GM21423 (cell line): ENCODE results near the gene BID.

Experiments
- ATAC-seq: cut with Tn5 transposase; IDR thresholded peaks from one replicate; pipeline ENCODE4 v1.9.1; 2021; ENCODE audit warnings: mild to moderate bottlenecking, moderate library complexity; ENCODE audit not compliant: unreplicated experiment

Gene BID

DNA sequence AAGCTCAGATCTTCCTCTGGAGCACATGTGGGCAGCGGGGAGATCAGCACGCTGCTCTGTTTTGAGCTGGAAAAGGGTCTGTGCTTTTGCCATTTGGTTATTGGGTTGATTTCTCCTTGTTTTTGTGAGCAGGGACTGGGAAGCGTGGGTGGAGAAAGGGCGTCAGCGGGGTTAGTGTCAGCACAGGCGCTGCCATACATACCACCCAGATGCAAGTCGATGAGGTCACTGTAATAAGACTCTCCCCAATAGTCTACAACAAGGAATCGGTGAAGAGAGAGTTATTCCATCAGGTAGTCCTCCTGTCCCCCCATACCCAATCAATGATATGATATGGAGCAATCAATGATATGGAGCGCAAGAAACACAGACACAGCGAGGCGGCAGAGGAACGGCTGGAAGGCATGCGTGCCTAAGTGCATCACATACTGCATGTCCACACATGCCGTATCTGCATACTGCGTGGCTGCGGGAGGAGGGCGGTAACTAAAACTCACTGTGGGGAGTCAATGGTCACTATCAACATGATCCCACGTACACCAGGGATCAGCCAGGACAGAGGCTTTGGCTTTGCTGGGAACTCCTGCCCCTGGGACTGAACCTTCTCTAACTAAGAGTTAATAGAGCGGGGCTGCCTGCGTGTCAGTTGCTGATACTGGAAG, 29.5 kb upstream of the BID start:
- no peak for ATAC-seq

DNA sequence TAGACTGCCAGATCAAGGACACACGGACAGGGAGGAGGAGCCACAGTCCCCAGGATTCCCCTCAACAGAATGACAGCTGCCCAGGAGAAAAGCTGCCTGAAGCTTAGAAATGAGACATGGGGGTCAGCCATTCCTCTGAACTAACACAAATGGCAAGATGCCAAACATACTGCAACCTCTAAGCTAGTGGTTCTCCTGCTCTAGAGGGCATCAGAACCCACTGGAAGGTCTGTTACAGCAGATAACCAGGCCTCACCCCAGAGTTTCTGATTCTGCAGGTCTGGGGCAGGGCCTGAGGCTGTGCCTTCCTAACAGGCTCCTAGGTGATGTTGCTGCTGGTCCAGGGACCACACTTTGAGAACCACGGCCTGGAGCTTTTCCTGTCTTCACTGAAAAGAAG, 28.6 kb upstream of the BID start:
- ATAC-seq = no peak

DNA sequence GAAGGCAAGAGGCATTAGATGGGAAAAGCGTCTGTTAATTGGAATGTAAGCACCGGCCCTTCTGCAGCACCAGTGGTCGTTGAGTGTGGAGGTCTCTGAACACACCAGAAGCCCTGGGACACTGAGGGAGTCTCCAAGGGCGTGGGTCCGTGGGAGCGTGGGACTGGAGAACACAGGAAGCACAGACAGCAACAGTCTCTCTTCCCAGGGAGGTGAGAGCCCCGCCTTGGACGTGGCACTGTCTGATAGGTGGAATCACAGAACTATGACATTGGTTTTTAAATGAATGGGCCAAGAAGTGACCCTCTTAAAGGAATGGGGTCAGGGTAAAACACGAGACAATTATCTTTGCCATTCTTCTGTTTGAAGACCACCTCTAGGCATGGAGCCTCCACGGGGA, 28.1 kb upstream of the BID start:
- no peak for ATAC-seq

DNA sequence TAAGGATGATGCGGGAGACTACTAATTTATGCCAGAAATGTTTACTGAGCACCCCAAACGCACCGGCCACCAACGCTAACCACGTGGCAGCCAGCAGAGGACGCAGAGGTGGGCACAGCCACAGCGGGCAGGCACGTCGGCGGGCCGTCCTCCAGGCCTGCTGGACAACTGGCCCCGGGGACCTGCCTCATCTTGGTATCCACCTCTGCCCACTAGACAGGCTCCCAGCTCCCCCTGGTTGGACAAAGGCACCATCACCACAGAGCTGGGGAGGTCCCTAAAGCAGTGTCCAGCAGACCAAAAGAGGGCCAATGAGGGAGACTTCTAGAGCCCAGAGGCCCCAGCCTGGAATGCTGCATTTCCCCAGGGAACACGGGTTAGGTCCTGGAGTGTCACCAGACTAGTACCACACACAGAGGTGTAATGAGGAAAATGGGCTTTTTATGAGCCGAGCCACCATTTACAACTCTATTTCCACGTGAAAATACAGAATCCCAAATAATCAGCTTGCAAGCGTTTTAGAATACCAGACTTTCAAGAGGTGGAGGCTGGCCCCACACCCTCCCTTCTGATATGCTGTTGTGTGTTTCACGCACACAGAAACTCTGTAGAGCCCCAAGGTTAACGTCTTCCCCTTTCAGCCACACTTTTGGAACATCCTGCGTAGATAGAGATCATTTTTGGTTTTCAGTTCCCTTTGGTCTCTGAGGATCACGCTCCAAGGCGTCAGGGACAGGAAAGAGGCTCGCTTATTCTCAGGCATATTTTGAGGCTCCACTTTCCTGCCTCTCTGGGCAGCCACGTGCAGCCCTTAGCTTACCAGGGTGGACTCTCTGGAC, 23.7 kb upstream of the BID start:
- ATAC-seq = peak; percentile 42

DNA sequence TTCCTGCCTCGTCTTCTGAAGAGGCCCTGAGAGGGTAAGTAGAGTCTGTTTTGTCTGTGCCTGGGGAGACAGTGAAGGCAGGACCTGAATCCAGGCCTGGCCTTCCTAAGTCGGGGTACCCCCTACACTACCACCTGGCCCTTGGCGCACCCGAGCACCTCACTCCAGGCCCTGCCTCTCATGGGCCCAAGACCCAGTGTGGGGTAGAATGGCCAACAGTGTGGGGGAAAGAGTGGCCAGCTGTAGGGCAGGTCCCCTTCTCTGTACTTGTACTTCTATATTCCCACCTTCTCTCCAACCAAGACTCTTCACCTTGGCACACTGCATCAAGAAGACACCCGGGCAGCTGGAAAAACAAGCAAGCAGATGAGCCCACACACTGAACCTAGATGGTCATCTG, 22.4 kb upstream of the BID start:
- no peak for ATAC-seq

DNA sequence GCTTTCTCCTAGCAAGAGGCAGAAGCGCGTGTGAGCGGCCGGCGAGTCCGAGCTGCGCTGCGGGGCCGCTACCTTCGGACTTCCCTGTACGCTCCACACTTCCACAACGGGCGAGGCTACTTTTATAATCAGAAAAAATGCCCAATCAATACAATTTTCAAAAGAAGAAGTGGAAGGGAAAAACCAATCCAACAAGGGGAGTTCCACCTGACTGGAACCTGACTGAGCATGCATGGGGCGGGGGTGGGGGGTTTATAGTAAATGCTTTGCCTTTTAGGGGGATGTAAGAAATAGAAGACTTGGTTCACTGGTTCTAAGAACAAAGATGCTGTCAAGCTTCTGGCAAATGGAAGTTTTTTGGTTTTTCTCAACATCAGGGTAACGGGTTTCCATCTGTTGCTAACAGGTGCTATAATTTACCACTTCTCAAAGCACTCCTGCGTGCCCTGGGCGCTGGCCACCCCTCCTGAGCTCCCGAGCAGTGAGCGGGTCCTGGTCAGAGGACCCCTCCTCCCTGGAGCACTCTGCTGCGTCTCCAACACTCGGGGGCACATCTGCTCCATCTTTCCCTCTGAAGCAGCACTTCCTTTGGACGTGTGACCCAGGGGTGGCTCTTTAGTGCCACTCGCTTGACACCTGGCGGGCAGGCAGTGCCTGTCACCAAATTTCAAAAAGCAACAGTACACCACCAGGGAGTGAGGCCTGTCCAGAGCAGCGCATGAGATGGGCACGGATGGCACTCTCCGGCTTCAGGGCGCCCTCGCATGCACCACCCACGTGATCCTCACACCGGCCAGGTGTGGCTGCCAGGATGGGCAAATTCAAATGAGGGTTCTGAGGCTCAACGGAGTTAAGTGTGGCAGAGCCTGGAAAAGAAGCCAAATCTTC, 21.6 kb upstream of the BID start:
- no peak for ATAC-seq

DNA sequence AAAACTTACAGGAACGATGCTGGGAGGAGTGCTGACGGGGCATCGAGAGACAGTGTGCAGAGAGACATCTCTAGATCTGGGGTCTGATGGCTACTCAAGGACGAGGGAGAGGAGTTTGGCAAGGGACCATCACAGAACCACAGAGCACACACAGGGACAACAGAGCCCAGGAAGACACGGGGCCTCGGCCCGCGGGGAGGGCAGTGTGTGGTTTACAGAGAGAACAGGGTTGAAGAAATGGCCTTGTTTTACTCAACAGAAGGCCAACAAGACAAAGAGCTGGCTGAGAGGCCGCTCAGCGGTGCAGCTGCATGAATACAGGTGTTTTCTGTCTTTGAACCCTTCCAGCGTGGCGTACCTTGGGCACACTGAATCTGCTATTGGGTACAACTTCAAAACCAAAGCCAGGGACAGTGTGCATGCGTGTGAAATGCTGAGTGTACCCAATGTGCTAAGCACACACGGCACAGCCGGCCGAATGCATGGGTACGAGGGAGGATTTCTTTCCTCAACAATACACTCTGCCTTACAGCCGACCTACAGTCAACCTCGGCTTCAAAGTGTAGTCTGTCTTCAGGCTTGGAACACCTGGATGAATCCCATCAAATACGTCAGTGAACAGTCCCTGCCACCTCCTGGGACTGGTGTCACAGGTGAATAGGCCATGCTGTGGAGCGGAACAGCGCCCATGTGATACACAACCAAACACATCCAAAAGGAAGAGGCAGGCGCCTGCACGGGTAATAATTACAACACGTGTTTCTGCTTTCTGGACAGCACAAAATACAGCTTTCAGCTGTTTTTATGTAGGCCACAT, 20.7 kb upstream of the BID start:
- no peak for ATAC-seq

DNA sequence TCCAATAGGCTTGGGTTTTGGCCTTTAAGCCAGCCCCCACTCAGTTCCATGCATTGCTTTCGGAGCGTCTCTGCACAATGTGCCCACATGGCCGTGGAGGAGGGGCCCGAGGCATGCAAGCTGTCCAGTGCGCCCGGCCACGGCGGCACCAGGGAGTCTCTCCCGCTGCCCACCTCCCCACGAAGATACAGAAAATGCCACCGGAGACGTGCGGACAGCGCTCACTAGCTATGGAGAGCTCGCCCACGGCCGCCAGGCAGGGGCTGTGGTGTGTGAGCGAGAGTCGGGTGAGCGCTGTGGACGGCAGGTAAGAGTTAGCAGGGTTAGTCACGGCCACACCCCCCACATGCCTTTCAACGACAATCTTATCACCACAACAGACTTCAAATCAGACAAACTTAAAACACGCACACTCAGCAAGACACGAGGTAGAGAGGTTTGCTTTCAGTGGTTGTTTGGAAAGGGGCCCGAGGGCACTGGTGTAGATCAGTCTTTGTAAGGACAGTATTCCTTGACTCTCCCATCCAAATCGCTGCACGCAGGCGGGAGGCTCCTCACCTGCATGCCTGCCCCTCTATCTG, 18.7 kb upstream of the BID start:
- ATAC-seq = no peak

DNA sequence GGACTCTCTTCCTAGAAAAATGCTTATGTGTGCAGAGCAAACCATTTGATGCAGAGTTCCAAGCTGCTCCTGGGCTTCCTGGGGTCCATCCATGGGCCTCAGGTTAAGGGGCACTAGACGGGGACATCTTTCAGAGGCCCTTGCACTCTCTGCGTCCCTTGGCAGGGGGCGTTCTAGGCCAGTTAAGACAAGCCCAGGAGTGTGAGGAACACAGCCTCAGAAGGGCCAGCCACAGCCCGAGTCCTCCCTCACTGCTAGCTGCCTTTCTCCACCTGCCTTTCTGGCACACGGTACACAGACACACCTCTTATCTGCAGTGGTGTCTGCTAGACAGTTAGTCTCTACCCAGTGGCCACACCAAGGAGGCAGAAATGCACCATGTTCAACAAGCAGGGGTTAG, 18.0 kb upstream of the BID start:
- ATAC-seq = no peak

DNA sequence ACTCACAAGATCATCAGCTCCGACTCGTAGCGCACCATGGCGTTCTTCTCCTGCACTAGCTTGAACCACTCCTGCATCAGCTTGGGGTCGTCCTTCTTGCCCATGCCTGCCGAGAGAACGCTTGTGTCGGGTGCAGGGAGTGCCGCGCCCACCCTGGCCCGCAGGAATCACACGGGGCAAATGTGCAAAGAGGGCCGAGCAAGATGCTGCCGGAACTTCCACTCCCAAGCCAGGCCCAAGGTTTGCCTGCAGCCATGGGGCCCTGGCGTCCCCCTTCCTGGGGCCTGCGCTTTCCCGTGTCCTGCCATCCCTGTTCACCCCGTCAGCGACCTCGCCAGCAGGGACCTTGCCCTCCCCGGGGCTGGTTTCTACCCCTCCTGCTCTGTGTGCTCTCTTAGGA, 16.9 kb upstream of the BID start:
- no peak for ATAC-seq

DNA sequence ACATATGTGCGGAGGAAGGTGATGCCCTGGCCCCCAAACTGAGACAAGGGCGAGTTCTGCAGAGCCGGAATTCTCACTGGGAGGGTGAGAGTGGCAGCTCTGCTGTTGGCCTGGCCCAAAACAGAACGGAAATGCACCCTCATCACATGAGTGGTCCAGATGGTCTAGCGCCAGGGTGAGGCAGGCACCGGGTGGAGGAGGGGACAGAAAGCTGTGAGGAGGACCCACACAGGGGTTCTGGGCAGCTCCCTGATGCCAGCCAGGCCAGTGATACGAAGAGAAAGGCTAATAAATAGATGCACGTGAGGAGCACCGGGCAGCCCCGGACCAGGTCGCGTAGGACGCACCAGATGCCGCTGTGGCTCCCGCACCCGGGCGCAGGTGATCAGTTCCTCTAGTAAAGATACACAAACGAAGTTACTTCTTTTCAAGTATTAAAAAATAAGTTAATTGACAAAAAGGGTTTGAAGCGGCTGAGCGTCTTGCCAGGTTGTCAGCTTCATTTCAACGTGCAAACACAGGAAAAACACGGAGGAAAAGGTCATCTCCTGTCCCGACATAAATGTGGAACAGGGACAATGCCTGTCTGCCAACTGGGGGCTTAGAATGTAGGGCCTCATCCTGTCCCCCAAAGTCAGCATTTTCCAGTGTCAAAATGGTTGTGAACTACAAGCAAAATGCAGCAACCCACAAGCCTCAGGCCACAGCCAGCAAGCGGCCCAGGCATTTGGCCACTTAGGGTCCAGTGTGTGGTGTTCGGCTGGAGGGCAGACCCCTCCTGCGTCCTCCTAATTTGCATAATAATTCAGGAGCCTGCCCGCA, 15.3 kb upstream of the BID start:
- no peak for ATAC-seq

DNA sequence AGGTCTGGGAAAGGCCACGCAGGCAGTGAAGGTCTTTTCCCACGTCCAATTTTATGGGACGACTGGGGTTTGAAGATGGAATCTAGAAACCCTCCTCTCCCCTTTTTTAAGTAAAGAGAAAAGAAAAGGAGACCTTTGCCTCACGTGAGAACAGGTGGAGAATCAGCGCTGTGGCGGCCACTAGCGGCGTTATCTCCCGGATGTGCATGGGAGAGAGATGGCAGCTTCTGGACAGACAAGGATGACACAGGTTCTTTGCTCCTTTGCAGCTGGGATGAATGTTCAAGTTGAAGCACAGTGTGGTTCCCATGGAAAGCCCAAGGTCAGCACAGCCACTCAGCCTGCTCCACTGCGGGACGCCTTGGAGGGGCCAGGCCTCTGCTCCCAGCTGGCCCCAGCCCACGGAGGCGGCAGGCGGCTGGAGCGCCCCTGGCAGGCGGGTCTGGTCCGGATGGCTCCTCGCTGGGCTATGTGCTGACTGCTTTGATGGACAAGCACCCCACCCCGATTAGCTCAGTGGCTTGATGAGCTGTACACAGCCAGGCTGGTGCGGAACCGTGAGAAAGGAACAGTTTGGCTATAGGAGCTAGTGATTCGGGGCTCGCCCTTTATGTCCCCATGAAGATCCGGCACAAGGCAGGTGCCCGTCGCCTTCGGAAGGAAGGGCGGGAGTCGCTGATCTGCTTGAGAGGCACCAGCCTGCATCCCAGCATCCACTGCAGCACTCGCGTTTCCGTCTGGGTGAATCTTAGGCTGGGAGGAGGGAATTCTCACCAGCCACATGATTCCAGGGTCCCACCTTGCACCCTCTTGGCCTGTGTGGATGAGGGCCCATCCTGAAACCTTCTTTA, 14.5 kb upstream of the BID start:
- ATAC-seq = no peak

DNA sequence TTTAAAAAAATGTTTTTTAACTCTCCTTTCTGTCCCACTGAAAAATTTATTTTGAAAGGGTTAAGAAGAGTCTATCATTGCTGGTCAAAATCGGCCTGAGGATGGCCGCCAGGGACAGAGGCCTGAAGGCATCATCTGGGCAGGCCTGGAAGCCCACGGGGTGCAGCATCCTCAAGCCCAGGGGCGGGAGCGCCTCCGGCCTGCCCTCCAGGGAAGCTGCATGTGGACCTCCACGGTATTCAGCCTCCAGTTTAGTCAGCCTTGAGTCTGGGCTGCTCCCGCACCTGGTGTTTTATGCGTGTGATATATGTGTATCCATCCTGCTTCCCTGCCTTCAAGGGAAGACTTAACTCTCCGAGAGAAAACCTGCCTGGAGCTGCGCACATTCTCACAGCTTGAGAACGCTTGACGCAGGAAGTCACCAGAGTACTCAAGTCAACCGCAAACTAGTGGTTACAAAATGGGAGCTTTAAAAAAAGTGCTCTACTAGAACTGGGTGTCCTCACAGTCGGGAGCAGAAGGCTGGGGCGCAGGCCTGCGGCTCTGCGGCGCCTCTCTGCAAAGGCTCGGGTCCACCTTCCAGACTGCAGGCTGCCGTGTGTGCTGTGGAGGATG, 13.6 kb upstream of the BID start:
- ATAC-seq = no peak

DNA sequence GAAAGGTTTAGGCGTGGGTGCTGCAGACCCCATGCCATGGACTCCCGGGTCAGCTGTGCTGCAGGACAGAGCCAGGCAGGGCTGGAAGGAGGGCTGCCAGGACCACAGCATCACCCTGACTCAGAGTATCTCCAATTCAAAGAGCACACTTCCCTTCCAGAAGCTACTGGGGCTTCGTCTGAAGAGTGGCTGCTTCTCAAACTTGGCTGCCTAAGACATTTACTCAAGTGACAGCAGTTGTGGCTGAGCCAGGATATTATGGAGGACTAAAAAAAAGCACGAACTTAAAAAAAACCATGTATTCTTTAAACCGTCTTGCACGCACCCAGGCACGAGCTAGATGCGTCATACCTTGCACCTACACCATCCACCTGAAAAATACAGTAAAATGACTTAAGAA, 13.0 kb upstream of the BID start:
- no peak for ATAC-seq

DNA sequence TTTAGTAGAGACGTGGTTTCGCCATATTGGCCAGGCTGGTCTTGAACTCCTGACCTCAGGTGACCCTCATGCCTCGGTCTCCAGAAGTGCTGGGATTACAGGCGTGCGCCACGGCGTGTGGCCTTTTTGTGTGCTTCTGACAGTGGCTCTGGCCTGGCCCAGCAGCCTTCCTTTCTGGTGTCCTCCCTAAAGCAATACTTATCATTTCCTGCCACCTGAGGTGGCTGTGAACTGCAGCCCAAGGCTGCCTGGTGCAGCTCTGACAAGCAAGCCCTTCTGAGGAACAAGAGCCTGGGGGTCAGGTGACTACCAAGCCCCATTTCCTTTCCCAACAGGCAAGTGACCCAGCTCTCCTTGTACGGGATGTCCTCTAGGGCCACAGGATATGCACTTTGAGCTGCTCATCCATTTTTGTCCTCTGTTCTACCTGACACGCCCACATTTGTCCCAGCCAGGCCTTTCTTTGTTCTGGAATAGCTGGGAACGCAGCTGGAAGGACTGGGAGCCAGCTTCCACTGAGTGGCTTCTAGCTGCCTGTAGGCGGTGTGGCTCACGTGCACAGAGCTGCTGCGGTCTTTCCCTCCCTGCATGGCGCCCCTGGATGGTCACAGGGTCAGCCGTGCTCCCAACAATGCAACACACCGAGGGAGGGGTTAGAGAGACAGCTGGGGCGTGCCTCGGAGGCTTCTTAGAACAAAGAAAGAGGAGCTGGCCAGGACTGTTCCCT, 12.3 kb upstream of the BID start:
- no peak for ATAC-seq

DNA sequence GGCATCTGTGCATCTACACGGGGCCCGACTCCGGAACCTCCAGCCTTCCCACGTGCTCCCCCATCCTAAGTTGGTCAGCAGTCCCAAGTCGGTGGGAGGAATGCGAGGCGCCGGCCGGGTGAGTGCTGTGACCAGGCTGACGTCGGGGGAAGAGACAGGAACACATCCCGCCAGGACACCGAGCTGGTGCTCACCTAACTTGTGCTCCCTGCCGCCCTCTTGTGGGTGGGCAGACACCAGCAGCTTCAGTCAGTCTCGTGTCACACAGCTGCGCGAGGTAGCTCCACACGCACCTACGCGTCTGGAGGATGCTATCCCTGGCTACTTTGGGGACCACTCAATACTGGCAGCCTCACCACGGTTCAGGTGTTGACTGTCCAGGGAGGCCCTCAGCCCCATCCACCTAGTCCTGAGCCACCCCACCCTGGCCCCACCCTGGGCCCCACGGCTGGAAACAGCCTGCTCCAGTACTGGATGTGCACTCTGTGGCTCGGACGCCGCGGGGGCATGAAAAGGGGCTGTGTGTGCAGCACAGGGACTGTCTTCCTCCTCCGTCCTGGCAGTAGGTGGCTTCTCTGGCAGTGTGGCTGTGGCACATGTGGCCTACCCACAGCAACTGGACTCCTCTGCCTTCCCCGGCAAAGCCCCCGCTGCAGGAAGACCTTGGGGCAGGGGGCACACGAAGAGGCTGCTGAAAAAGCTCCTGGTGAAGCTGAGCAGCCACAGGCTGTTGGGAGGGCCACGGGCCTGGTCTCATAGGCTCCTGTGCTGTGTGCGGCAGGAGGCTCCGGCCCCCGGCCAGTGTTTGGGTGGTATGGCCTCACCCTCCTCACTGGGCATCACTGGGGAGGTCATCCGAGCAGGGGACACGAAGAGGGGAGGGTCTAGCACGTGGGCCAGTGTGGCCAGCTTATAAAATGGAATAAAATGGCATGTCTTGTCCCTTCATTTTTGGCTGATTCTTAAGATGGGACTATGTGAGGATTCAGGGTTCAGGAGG, 11.2 kb upstream of the BID start:
- no peak for ATAC-seq
